ENCODE measurements around the gene GABRG3. TPM values are rescaled to one million over a fixed set of nuclear protein-coding genes. Genes with fewer than 3 reads are reported as not detected.

The GABRG3 gene
- total RNA-seq, 1 donor from 2014 or later: 0.24 TPM

GRCh38 chr15:27449941-27450340 is 479.0 kb downstream of the GABRG3 start:
- H3K9me3 Mint-ChIP-seq (ENCODE audit: low read depth): no peaks in the 10 kb centered on the region
- H3K4me3 Mint-ChIP-seq (ENCODE audit: low read depth): no peak overlapping the region
- H3K27me3 Mint-ChIP-seq: no peaks in the 10 kb centered on the region
- H3K36me3 Mint-ChIP-seq (ENCODE audit: insufficient read depth): no peaks in the 10 kb centered on the region
- TF ChIP-seq, protein P1, sequence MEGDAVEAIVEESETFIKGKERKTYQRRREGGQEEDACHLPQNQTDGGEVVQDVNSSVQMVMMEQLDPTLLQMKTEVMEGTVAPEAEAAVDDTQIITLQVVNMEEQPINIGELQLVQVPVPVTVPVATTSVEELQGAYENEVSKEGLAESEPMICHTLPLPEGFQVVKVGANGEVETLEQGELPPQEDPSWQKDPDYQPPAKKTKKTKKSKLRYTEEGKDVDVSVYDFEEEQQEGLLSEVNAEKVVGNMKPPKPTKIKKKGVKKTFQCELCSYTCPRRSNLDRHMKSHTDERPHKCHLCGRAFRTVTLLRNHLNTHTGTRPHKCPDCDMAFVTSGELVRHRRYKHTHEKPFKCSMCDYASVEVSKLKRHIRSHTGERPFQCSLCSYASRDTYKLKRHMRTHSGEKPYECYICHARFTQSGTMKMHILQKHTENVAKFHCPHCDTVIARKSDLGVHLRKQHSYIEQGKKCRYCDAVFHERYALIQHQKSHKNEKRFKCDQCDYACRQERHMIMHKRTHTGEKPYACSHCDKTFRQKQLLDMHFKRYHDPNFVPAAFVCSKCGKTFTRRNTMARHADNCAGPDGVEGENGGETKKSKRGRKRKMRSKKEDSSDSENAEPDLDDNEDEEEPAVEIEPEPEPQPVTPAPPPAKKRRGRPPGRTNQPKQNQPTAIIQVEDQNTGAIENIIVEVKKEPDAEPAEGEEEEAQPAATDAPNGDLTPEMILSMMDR (IDR thresholded peaks at IDR 0.05; ENCODE audit: unreplicated experiment): no peak
- no peak for DNase-seq (ENCODE audit: low spot score, unreplicated experiment)
- no peaks in the 10 kb centered on the region for H3K4me1 Mint-ChIP-seq (ENCODE audit: low read depth)
- no peak overlapping the region for H3K27ac Mint-ChIP-seq

- Mint-ChIP-seq H3K36me3 (ENCODE audit: insufficient read depth) (no peaks in the 10 kb centered on the region), H3K4me1 (ENCODE audit: low read depth) (no peaks in the 10 kb centered on the region), H3K27ac (no peak overlapping the region), H3K27me3 (no peaks in the 10 kb centered on the region), H3K9me3 (ENCODE audit: low read depth) (no peaks in the 10 kb centered on the region), H3K4me3 (ENCODE audit: low read depth) (no peak overlapping the region)
- TF ChIP-seq, protein P1 (IDR thresholded peaks at IDR 0.05; ENCODE audit: unreplicated experiment): no peak
- DNase-seq (ENCODE audit: low spot score, unreplicated experiment): no peak
Observed at GRCh38 chr15:27454281-27455075, 483.5 kb downstream of the GABRG3 start.

DNA sequence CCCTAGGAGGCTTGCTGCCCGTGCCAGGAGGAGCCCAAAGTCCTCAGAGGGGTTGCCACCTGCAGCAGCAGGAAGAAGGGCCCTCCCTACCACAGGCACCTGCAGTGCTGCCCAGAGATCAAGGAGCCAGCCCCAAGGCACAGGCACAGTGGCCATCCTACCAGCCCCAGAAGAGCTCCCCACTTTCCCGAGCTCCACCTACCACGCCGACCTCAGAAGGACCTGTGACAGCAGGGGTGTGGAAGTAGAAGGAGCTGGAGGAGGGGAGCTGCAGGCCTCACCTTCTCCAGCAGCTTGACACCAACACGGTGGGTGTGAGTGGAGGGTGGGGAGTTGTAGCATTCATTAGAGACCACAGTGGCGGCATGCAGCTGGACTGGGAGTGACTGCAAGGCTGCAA is 485.8 kb downstream of the GABRG3 start:
- no peaks in the 10 kb centered on the region for H3K27me3 Mint-ChIP-seq
- H3K36me3 Mint-ChIP-seq (ENCODE audit: insufficient read depth): no peaks in the 10 kb centered on the region
- no peak for DNase-seq (ENCODE audit: low spot score, unreplicated experiment)
- H3K4me3 Mint-ChIP-seq (ENCODE audit: low read depth): no peak overlapping the region
- H3K9me3 Mint-ChIP-seq (ENCODE audit: low read depth): peaks cover under 1% of the 10 kb centered on the region
- TF ChIP-seq, protein P1 (IDR thresholded peaks at IDR 0.05; ENCODE audit: unreplicated experiment): no peak
- H3K27ac Mint-ChIP-seq: no peak overlapping the region
- H3K4me1 Mint-ChIP-seq (ENCODE audit: low read depth): no peaks in the 10 kb centered on the region

DNA sequence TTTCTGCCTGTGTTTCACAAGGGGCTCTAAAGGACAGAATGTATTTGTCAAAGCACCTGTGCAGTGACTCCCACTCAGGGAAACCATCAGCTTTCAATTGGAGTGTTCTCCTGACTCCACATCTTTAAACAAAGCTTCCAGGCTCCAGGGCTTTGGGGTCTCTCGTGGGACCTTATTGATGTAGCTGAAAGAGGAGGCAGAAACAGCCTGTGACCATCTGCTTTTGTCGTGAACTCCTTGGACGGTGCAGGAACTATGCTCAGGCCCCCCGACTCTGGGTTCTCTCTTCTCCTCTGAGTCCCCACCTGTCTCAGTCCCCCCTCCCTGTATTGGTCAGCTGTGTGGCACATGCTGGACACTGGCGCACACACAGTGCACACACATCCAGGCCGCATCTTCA is 486.8 kb downstream of the GABRG3 start:
- no peaks in the 10 kb centered on the region for H3K27me3 Mint-ChIP-seq
- peaks cover 4% of the 10 kb centered on the region for H3K9me3 Mint-ChIP-seq (ENCODE audit: low read depth)
- no peak for DNase-seq (ENCODE audit: low spot score, unreplicated experiment)
- no peak overlapping the region for H3K4me3 Mint-ChIP-seq (ENCODE audit: low read depth)
- H3K27ac Mint-ChIP-seq: no peak overlapping the region
- TF ChIP-seq, protein P1 (IDR thresholded peaks at IDR 0.05; ENCODE audit: unreplicated experiment): no peak
- H3K4me1 Mint-ChIP-seq (ENCODE audit: low read depth): no peaks in the 10 kb centered on the region
- no peaks in the 10 kb centered on the region for H3K36me3 Mint-ChIP-seq (ENCODE audit: insufficient read depth)

- TF ChIP-seq, protein P1 (IDR thresholded peaks at IDR 0.05; ENCODE audit: unreplicated experiment): no peak
- Mint-ChIP-seq H3K27me3 (no peaks in the 10 kb centered on the region), H3K9me3 (ENCODE audit: low read depth) (peaks cover 4% of the 10 kb centered on the region), H3K36me3 (ENCODE audit: insufficient read depth) (no peaks in the 10 kb centered on the region), H3K4me1 (ENCODE audit: low read depth) (no peaks in the 10 kb centered on the region), H3K27ac (no peak overlapping the region), H3K4me3 (ENCODE audit: low read depth) (no peak overlapping the region)
- DNase-seq (ENCODE audit: low spot score, unreplicated experiment): no peak
Observed at GRCh38 chr15:27458345-27459084, 487.5 kb downstream of the GABRG3 start.
